ENCODE measurements around the gene TCEANC2. TPM values are rescaled to one million over a fixed set of nuclear protein-coding genes. Genes with fewer than 3 reads are reported as not detected.
"Not testable (repeated sequence)": the region's sequence is repeated elsewhere in the genome, so short reads cannot be mapped to it uniquely, and the experiment has no call there.

Gene TCEANC2
- total and polyA plus RNA-seq, 12 donors: 1.4 to 5.9 (median 3.9) TPM

DNA sequence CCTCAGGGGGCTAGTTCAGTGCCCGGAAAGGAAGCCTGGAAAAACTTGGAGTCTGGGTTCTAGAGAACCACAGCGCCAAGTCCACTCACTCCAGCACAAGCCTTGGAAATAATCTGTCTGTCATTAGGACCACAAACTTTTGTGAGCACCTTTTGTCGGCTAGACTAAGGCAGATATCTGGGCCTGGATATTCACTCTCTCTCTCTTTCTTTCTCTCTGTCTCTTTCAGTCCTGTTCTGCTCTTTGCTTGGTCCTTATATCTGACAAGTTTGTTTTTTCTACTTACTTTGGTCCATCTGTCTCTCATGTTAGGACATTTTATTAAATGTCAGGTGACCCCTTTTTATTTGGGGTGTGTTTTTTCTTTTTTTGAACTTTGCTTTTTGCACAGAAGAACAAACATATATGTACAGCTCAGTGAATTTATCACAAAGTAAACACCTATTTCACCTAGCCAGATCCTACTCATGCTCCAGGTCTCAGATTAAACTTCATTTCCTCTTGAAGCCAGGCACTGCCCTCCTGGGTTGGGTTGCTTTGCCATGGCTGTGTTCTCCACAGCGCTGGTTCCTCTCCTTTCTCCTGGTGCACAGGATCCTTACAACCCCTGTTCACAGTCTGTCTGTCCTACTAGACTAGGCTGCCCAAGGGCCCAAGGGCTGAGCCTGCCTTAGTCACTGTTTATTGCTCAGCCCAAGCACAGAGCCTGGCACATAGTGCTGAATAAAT, 40.8 kb downstream of the TCEANC2 start:
- Histone ChIP-seq H3K4me1 (peaks cover 0 to 12% (median 0%) of the 10 kb centered on the region in 9 donors), H3K4me3 (no peak overlapping the region), H3K27ac (no peak overlapping the region), H3K27me3 (no peaks in the 10 kb centered on the region), H3K36me3 (peaks cover 0 to 39% (median 0%) of the 10 kb centered on the region in 9 donors), H3K9me3 (no peaks in the 10 kb centered on the region)
- intact Hi-C loops (cut with DNase I): no loop called here
- whole genome bisulfite sequencing, 2 donors: 90 to 91% methylated on average over 4 of the region's 4 CpGs
- DNase-seq: no peak
- ATAC-seq: no peak
- TF ChIP-seq, protein P1, sequence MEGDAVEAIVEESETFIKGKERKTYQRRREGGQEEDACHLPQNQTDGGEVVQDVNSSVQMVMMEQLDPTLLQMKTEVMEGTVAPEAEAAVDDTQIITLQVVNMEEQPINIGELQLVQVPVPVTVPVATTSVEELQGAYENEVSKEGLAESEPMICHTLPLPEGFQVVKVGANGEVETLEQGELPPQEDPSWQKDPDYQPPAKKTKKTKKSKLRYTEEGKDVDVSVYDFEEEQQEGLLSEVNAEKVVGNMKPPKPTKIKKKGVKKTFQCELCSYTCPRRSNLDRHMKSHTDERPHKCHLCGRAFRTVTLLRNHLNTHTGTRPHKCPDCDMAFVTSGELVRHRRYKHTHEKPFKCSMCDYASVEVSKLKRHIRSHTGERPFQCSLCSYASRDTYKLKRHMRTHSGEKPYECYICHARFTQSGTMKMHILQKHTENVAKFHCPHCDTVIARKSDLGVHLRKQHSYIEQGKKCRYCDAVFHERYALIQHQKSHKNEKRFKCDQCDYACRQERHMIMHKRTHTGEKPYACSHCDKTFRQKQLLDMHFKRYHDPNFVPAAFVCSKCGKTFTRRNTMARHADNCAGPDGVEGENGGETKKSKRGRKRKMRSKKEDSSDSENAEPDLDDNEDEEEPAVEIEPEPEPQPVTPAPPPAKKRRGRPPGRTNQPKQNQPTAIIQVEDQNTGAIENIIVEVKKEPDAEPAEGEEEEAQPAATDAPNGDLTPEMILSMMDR (IDR thresholded peaks at IDR 0.05): no peak

DNA sequence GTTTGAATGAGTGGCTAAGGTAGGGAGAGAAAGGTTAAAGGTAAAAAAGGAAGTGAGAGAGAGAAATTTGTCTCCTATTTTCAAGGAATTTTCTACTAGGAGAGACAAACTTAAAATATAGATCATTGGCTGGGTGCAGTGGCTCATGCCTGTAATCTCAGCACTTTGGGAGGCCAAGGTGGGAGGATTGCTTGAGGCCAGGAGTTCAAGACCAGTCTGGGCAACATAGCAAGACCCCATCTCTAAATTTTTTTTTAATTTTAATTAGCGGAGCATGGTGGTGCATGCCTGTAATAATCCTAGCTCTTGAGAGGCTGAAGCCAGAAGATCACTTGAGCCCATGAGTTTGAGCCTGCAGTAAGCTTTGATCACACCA, 41.3 kb downstream of the TCEANC2 start:
- H3K9me3 ChIP-seq; intact Hi-C loops (cut with DNase I); H3K4me3 ChIP-seq; H3K27me3 ChIP-seq; H3K27ac ChIP-seq; DNase-seq; ATAC-seq: not testable (repeated sequence)
- 51 to 100% methylated on average over 1 of the region's 1 CpG for WGBS, 2 donors
- H3K36me3 ChIP-seq: peaks cover 0 to 34% (median 0%) of the 10 kb centered on the region in 9 donors
- peaks cover 0 to 12% (median 0%) of the 10 kb centered on the region in 9 donors for H3K4me1 ChIP-seq

DNA sequence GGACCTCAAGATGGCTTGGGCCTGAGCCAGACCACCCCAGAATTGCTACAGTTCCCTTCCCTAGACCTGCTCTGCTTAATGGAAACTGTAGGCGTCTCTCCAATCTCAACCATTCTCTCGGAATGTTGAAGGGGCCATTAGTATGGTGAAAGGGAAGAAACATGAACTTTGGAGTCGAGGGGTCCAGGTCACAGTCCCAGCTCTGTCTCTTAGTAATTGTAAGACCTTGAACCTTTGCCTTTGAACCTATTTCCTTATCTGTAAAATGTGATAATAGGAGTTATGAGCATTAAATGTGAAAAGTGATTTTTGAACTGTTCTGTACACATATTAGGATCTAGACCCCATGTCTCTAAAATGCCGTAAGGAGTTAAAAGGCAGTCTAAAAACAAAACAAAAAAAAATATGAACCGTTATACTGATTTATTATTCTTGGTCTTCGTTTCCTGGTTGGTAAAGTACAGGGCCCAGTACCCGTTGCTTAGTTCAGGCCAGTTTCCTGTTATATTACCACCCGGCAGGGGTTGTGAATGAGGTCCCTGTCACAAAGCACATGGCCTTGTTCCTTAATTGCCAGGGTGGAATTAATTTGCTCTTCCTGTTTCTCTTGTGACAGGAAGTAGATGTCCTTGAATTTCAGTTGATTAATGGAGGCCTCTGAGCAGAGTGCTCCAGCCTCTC, 42.3 kb downstream of the TCEANC2 start:
- DNase-seq (no peak), ATAC-seq (peak in 5 of 8 donors; percentile 14 to 54 (median 35))
- WGBS, 2 donors: 66 to 75% methylated on average over 8 of the region's 8 CpGs
- Histone ChIP-seq H3K27me3 (no peaks in the 10 kb centered on the region), H3K9me3 (no peaks in the 10 kb centered on the region), H3K4me1 (peaks cover 0 to 12% (median 0%) of the 10 kb centered on the region in 9 donors), H3K27ac (peak overlapping the region in 3 of 10 donors; percentile 6 to 56 (median 36)), H3K36me3 (peaks cover 0 to 28% (median 0%) of the 10 kb centered on the region in 9 donors), H3K4me3 (peak overlapping the region in 1 of 10 donors; percentile 14)
- TF ChIP-seq, protein P1 (IDR thresholded peaks at IDR 0.05): no peak
- intact Hi-C loops (cut with DNase I): no loop called here

DNA sequence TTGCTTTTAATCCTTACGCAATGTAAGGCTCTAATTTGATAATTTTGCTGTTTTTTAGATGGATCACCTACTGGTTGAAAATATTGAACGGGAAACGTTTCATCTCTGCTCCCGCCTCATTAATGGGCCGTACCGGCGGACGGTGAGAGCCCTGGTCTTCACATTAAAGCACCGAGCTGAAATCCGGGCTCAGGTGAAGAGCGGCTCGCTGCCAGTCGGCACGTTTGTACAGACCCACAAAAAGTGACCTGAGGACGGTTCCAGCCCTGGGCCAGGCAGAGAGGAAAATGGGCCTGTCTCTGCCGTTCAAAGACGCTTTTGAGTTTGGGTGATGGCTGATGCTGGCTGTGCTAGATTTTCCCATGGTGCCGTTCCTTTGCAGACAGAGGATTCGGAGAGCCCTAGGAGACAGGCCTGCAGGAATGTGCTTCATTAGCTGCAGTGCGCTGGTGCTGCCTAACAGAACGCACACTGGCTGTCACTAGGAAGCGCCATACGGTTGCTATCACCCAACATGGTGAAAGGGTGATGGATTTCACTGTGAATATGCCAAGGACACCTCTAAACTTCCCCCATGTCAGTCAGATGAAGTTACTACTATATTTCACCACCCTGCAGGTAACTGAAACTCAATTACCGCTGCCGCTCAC, 42.9 kb downstream of the TCEANC2 start:
- ATAC-seq: peak in 1 of 8 donors; percentile 6
- peak overlapping the region in 3 of 10 donors; percentile 6 to 56 (median 7) for H3K27ac ChIP-seq
- TF ChIP-seq, protein P1 (IDR thresholded peaks at IDR 0.05): no peak
- no peaks in the 10 kb centered on the region for H3K9me3 ChIP-seq
- intact Hi-C loops (cut with DNase I): no loop called here
- H3K4me1 ChIP-seq: peaks cover 0 to 12% (median 0%) of the 10 kb centered on the region in 9 donors
- WGBS, 2 donors: 79 to 82% methylated on average over 25 of the region's 25 CpGs
- DNase-seq: no peak
- peak overlapping the region in 1 of 10 donors; percentile 14 for H3K4me3 ChIP-seq
- H3K27me3 ChIP-seq: no peaks in the 10 kb centered on the region
- H3K36me3 ChIP-seq: peaks cover 0 to 26% (median 0%) of the 10 kb centered on the region in 9 donors

Data from heart right ventricle (tissue), 16 donors.